NCI-H2171 (cell line): ENCODE data around the gene CDCA7.
"Not testable (repeated sequence)": the region's sequence is repeated elsewhere in the genome, so short reads cannot be mapped to it uniquely, and the experiment has no call there.

Source experiments
- DNase-seq: peaks from one replicate; lab custom pipeline; 2025; lab: John Stamatoyannopoulos, UW

CDCA7 gene

DNA sequence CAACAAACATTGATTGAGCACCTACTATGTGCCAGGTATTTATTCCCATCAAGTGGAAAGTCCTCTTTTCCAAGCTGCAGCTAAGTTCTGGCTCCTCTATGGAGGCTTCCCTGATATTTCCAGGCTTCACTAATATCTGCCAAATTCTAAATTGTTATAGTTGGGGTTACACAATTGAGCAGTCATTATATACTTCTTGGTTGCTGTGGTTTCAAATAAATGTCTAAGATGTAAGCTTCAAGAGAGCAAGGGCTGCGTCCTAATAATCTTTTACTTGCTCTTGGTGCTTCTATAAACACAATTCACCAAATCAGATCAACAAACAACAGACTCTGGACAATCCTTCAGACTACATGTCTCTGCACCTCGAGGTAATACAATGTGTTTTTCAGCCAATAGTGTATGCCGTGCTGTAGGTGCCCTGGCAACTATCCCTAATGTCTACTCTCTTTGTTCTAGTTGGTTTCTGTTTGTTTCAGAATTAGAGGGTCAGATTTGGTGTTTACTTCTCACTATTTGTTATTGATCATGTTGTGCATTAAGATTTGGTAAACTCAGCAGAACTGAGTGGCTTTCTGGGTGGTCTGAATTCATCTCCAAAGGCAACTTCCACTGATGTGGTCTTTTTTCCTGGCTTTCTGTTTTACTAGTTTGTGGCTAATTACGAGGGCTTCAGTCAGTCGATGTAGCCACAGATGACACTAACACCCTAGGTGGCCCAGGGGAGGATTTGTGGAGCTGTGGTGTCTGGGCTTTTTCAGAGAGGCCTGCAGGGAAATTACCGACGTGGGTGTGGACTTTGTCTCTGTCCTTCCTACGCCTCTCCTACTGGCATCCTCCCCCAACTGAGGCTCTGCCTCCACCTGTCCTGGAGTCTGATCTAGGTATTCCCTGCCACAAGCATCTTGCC, 50.4 kb downstream of the CDCA7 start:
- no peak for DNase-seq

DNA sequence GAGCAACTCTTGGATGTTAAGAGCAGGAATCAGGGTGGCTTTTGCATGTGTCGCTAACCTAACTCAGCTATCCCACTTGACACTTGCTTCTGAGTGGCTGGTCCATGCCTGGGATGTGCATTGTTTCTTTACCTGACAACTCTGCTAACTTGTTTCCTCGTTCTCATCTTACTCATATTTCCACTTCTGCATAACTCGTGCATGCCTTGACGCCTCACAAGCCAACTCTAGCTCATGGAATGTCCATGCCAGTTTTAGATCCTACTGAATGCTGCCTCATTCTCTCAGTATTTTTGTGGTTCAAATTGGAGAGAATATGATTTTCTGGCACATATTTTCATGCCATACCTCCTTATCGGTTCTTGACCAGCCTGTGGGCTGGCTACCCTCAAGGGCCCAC, 52.5 kb downstream of the CDCA7 start:
- DNase-seq, result no peak

DNA sequence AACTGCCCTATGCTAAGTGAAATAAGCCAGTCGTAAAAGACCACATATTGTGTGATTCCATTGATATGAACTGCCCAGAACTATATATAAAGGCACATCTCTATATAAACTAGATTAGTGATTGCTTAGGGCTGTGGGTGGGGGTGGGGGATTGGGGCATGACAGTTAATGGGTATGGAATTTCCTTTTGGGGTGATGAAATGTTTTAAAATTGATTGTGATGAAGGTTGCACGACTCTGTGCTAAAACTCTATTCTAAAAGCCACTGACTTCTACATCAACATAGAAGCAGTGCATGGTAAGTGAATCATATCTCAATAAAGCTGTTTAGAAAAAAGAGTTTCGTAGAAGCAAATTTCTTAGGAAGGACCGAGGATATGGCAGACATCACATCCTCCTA, 53.0 kb downstream of the CDCA7 start:
- no peak for DNase-seq

DNA sequence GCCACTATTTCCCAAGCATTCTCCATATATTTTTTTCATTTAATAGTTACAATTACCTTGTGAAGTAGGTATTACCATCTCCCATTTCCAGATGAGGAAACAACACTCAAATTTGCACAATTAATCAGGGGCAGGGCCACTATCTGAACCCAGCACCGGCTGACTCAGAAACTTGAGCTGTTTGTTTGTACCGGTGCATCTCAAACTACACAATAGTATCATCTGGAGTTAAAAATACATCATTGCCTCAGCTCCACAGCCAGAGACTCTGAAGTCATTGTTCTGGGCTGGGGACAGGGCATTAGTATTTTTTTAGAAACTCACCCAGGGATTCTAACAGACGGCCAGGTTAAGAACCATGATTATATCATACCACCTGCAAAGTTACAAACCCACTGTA, 55.9 kb downstream of the CDCA7 start:
- peak; percentile 52 for DNase-seq

DNA sequence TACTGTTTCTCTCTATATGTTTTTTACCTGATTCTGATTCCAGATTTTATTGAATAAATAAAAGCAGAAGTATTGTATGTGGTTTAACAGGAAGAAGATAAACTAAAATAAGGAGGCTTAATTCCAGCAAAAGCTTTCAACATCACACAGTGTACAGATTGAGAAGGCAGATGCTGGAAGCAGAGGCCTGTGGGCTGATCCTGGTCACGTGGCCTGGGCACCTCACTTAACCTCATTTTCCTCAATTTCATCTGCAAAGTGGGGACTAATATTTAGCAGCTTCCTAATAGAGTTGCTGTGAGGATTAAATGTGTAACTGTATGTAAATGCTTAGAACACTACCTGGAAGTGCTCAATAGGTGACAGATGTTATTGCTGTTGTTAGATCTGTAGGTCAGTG, 58.0 kb downstream of the CDCA7 start:
- DNase-seq, result peak; percentile 62

DNA sequence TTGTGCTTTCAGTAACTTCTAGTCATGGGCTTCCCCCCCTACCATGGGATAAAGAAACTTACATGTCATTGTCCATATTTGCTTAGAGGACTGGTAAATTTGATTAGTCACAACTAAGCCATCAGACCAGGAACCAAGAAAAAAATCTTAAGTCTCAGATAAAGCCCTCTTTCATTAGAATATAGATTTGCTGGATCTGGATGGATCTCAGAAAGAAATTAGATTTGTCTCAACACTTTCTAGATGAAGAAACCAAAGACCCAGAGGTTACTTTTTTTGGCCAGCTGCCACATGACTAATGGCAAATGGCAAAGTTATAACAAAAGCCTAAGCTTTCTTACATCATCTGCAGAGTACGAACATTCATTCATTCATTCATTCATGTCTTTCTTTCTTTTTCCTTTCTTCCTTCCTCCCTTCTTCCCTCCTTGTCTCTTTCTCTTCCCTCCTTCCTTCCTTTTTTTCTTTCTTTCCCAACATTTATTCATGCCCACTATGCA, 60.2 kb downstream of the CDCA7 start:
- peak; percentile 65 for DNase-seq

DNA sequence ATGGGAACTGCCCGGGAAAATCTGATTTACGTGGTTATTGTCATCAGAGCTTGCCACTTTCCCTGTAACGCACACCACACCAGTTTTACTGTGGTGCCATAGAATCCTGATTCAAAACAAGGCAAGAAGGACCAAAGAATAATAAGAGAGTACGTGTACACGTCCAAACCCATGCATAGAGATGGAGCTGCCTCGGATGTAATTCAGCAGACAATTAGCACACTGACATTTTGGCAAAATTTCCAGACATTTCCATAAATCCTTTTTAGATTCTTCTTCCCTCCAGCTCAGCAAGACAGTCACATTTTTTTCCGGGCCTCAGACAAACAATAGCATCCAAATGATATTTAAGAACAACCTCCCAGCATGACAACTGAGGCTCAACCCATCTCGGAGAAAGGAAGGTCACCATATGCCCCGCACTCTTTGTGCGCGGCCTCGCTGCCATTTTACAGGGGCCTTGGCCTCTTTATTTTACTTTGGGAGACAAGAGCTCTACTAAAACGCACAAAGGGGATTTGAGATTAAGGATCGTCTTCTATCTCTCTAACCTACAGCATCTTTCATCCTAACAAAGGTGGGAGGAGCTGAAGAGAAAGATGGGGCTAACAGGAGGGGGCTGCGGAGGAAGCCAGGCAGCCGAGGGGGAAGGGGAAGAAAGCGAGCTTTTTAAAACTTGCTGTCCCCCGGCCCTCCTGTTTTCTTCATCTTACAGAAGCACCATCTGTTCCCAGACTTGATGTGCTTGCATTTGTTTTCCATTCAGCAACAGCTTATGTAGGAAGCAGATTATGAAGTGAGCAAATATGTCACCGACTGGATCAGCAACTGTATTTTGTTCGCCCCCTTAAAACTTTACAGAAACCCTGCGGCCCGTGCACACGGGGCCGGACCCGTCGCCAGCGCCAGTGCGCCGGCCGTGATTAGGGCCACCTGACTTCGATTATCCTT, 61.0 kb downstream of the CDCA7 start:
- DNase-seq, result peak; percentile 78

DNA sequence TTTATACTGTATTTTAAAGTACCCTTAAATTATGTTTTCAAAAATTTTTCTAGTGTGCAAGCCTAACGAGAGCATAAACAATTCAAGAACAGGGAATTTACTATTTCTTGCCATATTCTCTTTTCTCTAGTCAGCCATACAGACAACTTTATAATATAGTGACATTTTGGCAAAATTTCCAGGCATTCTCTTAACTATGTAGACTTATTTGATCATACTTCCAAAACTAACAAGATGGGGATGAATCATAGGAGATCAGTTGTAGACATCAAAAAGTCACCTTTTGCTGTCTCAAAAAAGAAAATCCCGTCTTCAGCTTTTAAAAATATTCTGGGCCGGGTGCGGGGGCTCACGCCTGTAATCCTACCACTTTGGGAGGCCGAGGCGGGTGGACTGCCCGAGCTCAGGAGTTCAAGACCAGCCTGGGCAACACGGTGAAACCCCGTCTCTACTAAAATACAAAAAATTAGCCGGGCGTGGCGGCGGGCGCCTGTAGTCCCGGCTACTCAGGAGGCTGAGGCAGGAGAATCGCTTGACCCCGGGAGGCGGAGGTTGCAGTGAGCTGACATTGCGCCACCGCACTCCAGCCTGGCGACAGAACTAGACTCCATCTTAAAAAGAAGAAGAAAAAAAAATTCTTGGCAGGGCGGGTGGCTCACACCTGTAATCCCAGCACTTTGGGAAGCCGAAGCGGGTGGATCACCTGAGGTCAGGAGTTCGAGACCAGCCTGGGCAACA, 61.9 kb downstream of the CDCA7 start:
- not testable (repeated sequence) for DNase-seq

DNA sequence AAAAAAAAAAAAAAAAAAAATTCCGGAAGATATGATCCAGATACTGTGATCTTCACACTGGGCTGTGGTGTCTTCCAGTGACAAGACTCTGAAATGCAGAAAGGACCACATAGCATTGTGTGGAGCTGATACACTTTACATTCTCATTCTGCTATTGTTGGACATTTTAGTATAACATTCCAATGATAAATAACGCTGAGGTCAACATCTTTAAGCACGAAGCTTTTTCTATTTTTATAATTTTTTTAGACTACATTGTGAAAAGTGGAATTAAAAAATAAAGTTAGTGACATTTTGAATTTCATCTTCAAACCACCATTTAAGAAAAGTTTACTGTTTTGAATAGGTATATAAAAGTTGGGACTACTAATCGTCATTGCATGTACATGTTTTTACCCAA, 62.7 kb downstream of the CDCA7 start:
- DNase-seq, result no peak

DNA sequence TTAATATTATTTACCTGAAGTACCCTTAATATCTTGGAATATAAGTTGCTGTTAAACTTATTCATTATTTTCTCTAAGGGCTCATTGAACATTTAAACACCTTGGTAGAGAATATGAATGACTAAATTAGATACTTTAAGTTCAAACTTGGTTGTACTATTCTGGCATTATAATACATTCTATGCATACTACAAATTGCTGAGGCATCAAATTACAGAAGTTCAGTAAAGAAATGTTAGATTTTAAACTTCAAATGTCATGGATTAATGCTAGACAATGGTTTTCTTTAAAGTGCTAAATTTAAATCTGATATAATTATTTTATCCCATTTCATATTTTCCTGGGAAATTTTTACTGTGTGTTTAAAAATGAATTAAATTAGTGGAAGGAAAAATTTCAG, 63.1 kb downstream of the CDCA7 start:
- DNase-seq, result no peak
